GM18508 (cell line): ENCODE measurements around the gene TENT5C.

ENCODE experiments used
- ATAC-seq: cut with Tn5 transposase; IDR thresholded peaks from one replicate; pipeline ENCODE4 v1.9.1; 2021; ENCODE audit warnings: moderate number of reproducible peaks; ENCODE audit not compliant: insufficient read depth, unreplicated experiment

TENT5C gene

GRCh38 chr1:117590273-117590925, 15.4 kb upstream of the TENT5C start:
- no peak for ATAC-seq

DNA sequence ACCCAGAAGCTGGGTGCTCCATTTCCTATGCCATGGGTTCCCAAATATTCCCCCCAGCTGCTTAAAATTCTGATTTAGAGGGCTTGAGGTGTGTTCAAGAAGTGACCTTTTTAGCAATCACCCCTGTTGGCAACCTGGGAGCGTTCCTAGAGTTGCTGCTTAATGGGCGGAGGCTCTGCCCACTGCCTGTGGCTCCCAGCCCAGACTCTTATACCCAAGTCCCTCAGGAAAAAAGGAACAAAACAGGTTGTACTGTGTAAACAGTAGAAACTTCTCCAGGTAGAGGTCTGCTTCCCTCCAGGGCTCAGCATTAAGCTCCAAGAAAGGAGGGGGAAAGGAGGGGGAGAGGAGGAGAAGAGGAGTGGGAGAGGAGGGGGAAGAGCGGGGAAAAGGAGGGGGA, 14.6 kb upstream of the TENT5C start:
- no peak for ATAC-seq

- no peak for ATAC-seq
Observed at GRCh38 chr1:117592155-117592554, 13.7 kb upstream of the TENT5C start.

DNA sequence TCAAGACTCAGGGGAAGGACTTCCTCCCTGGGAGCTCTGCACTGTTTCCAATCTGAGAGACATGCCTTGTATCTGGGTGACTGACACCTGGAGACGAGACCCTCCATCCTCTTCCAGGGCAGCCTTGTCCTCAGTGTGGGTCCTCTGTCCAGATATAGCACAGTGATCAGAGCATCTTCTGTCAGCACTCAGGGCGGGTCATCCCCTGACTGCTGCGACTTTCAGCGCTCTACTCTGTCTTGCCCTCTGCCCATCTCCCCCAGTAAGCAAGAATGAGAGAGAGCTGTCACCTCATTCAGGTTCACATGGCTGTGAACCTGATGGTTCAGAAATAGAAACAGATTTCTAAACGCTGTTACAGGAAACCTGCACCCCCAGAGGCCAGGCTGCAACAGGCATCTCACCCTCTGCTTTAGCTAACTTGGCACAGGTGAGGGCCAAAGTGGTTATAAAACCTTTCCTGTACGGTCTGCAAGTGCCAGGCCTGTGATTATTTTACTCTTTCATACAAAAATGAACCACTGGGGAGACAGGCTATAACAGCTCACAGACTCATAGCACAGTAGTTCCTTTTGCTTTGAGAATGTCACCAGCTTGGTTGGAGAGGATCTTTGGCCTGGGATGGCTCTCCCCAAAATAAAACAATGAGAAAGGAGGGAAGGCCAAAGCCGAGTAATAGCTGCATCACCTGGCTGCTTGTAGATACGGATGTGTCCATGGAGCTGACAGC, 11.4 kb upstream of the TENT5C start:
- ATAC-seq = no peak

DNA sequence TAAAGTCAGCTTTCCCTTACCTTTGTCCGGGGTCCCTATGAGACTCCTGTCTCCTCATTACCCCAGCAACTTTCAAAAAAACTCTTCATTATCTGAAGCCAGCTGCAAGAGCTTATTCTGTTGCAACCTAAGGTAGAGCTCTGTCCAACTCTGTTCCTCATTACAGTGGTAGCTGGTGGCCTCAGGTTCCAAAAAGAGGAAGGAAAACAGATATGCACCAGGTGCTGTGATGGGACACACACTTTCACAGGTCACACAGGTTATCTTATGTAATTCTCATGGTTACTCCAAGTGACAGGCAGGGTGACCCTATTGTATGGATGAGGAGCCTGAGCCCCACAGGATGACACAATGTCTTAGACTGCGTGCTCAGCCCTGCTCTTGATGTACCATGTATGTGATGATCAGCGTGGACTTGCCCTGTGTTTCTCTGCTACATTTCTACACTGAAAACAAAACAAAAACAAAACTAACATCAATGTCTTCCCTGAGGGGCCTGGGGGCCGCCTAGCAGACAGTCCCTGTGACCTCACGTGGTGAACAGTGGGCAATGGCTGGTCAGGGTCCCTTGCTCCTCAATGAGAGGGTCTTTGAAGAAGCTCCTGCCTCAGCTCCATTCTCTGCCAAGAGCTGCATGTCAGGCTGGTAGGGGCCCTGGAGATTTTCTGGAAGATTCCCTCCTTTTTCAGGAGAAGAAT, 9.7 kb upstream of the TENT5C start:
- no peak for ATAC-seq

DNA sequence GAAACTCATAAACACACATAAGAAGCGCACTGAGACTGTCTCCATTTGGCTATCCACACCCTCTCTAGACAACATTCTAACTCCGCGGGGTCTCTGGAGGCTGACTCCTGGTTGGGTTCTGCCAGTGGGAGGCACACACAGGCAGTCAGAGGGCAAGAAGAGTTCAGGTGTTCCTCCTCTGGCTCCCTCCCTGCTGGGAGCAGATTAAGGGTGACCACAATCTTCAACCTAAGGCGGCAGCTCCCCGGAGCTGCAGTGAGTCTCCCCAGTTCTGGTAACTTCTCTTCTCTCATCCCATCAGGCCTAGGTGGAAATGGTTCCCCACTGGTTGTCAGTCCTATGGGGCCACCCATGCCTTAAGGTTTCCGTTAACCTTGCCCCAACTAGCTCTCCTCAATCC, 7.4 kb upstream of the TENT5C start:
- no peak for ATAC-seq

DNA sequence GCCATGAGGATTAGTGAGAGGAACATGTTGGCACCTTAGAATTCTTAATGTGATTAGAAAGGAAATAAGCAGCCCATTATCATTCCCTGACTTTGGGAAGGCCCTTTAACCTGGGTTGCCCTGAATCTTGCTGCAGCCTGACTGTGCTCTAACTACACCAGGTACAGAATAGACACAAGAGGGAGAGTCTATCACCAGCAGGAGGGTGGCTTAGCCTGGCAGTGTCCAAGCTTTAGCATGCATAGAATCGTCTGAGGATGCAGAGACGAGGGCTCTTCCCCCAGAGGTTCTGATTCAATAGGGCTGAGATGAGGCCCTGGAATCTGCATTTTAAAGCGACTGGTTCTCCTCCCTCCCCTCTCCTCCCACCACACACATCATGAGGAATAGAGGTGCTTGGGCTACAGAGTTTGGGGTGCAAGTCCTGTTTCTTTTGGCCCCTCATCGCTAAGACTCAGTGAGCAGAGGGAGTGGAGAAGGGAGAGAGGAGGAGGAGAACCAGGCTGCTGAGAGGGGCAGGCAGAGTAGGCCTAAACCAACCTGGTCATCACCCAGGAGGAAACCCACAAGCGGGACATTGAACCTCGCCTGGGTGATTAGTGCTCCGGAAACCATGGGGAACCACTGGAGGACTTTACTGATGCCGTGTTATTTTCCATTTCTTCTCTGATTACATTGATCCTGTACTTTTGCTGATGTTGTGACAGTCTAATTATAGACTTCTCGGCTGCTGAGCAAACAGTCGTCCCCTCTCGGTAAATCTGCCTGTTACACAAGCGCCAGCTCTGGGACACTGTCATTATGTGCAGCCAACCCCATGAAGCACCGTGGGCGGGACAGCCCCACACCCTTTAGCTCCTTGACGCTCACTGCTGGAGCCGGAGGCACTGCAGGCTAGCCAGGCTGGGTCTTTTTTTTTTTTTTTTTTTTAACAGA, 6.3 kb upstream of the TENT5C start:
- ATAC-seq = no peak

- ATAC-seq = no peak
Observed at GRCh38 chr1:117600325-117600943, 5.4 kb upstream of the TENT5C start.

GRCh38 chr1:117600966-117601365, 4.9 kb upstream of the TENT5C start:
- ATAC-seq = no peak

GRCh38 chr1:117602862-117603261, 3.0 kb upstream of the TENT5C start:
- ATAC-seq = no peak

GRCh38 chr1:117605164-117605773, 579 bp upstream of the TENT5C start:
- ATAC-seq = peak; percentile 15

DNA sequence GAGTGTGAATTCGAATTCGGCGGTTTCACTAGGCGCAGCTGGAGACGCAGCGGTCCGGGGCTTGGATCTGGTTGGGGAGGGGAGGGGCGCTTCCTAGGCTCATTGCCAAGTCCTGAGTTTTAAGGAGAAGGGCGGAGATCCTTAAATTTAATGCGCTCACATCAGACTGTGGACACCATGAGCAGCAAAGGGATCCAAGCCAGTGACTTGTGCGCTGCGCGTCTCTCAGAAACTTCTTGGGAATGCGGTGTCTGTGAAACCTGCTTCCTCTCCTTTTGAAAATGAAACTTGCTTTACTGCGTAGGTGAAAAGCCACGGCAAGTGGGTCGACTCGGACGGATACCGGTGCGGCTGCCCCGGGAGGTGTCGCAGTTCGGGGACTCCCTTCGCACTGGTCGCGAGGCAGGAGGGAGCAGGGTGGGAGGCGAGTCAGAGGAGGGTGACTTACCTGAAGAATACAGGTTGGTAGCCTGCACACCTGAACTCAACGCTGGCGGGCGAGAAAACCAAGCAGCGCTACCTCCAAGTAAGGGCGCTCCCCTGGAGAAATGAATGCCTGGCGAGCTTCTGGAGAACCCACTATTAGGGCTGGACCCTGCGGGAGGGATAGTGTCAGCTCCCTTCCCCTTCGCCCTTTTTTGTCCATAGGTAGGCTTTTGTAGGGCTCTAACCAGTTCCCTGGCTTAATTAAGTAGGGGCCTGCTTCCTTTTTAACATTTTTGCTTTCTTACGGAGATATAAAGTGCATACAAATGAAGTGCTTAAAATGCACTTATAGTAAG, 992 bp downstream of the TENT5C start:
- no peak for ATAC-seq

- ATAC-seq = no peak
Observed at GRCh38 chr1:117607471-117607870, 1.6 kb downstream of the TENT5C start.

DNA sequence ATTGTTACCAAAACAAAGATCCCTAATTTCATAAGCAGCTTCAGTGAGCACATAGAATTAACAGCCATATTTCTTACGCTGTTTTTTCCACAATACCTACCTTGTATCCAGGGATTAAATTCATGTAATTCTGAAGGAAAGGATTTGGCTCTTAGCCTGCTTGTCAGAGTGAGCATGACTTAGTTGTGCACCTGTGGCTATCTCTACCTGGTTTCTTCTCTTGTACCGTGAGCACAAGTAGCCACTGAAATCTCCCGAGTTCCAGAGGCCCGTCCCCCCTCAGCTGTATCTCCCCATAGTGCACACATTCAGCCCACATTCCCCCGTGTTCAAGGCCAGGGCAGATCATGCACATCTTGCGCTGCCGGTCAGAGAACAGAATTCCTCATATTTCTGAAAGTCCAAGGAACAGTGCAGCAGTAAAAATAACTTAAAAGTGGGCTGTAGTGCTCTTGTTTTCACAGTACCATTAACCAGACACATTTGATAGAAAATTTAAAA, 2.3 kb downstream of the TENT5C start:
- ATAC-seq = no peak

DNA sequence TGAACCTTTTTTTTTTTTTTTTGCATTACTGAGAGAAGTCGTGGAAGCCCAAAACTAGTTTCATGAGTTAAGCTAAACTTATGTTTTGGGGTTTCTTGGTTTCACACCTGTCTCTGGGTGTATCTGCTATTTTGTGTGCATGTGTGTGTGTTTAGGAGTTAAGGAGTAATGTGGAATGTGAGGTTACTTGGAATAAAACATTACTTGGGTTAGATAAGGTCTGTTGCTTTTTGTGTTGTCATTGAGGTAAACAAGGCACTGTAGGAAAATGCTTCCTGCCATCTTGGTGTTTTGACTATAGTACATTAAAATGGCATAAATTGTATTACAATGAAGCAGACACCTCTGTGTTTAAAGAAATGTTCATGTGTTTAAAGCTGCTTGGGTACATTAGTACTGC, 2.9 kb downstream of the TENT5C start:
- no peak for ATAC-seq

GRCh38 chr1:117609471-117609911, 3.6 kb downstream of the TENT5C start:
- ATAC-seq = no peak

DNA sequence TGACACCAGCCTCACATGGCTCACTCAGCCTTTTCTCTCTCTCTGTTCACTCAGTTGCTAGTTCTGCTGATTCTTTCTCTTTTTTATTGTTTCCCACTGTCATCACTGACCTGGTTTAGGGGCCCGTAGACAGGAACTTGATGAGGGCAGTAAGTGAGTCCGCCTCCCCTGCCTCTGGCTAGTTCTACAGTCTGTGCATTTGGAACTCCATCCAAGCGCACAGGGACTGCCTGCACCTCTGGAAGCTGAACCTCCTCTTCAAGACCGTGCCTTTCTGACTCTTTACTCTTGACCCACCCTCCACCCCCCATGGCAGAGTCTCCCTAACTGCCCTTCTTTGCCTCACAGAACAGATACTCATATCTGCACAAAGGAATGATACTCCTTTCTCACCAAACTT, 4.2 kb downstream of the TENT5C start:
- ATAC-seq = no peak

DNA sequence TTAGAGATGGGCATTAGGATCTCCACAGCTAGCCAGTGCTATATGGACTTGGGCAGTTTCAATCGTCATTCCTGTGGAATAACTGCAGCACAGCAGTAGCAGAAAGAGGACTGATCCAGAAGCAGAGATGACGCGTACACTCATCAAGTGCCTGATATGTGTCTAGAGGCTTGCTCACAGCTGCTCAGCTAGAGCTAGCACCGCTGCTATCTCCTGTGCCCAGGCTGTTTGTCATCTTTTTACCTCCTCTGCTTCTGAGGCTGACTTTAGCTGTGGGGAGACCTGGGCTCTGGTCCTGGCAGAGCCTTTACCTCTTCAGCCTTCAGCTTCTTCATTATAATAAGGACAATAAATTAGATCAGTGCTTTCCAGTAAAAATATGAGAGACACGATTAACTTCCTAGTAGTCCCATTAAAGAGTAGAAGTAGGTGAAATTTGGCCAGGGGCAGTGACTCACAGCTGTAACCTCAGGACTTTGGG, 5.3 kb downstream of the TENT5C start:
- no peak for ATAC-seq
